ENCODE measurements around the gene SASH1. TPM values are rescaled to one million over a fixed set of nuclear protein-coding genes. Genes with fewer than 3 reads are reported as not detected.
A peak's percentile ranks its signal among the peaks of the same experiment; 100 is the strongest.

The SASH1 gene
- total RNA-seq, 1 experiment from 2014 or later, result 33.2 TPM

DNA sequence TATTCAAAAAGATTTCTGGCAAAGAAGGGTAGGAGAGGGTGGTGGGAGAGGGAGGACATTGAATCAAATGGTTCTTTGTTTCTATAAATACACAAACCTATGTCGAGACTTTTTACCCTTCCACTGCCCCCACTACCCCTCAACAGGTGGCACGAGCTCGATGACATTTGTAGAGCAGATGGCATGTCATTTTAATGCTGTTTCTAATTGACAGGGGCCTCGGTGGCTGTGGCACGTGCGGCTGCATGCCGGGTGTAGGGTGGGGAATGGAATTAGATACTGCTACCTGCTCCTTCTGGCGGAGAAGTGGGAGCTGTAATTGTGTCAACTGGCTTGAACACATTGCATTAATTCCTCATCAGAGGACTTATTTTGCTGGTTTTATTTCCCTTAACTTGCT, 29.1 kb upstream of the SASH1 start:
- Histone ChIP-seq H2BK15ac (ENCODE audit: low read depth, low read length) (no peak overlapping the region), H3K23me2 (ENCODE audit: insufficient read length, low read depth, low read length, poor library complexity, severe bottlenecking) (no peaks in the 10 kb centered on the region), H4K91ac (ENCODE audit: insufficient read length, low read depth, low read length) (no peak overlapping the region), H2BK20ac (ENCODE audit: low read depth, low read length, poor library complexity, severe bottlenecking) (no peak overlapping the region), H3K4me2 (ENCODE audit: insufficient read depth, insufficient read length, low read length) (no peak overlapping the region), H2AK5ac (ENCODE audit: insufficient read length, low read length) (no peak overlapping the region), H4K5ac (ENCODE audit: insufficient read length, low read depth, low read length) (no peak overlapping the region), H4K20me1 (ENCODE audit: control insufficient read depth, insufficient read depth, insufficient read length) (no peaks in the 10 kb centered on the region), H3K27ac (ENCODE audit: insufficient read length, low read depth, low read length) (no peak overlapping the region), H3K9ac (ENCODE audit: extremely low read depth, insufficient read length, low read length) (no peak overlapping the region), H3K14ac (ENCODE audit: insufficient read depth, low read length) (no peak overlapping the region), H3K23ac (ENCODE audit: insufficient read length, low read depth, low read length) (no peak overlapping the region), H3K79me2 (ENCODE audit: insufficient read depth, low read length) (no peaks in the 10 kb centered on the region), H4K8ac (replicated peaks; ENCODE audit: insufficient read length, low read depth, low read length) (no peak overlapping the region), H3K56ac (ENCODE audit: insufficient read length, low read depth, low read length) (no peak overlapping the region), H3K18ac (ENCODE audit: insufficient read length, low read depth, low read length) (no peak overlapping the region), H2BK12ac (ENCODE audit: insufficient read length, low read depth, low read length) (no peak overlapping the region), H2BK120ac (ENCODE audit: low read depth, low read length, poor library complexity, severe bottlenecking) (no peak overlapping the region), H3K9me3 (ENCODE audit: control insufficient read depth, low read depth, low read length) (no peaks in the 10 kb centered on the region), H3K4ac (ENCODE audit: low read depth, low read length) (no peak overlapping the region), H3K79me1 (ENCODE audit: insufficient read depth, low read depth, low read length, poor library complexity, severe bottlenecking) (no peaks in the 10 kb centered on the region), H2AFZ (ENCODE audit: low read length) (no peak overlapping the region), H3T11ph (ENCODE audit: low read length) (no peak overlapping the region), H2BK5ac (ENCODE audit: insufficient read length, low read length) (no peak overlapping the region), H3K27me3 (ENCODE audit: insufficient read depth, low read length) (no peaks in the 10 kb centered on the region), H3K4me1 (ENCODE audit: insufficient read depth, low read length) (no peaks in the 10 kb centered on the region; the same call in 1 of the 2 replicates)
- H3K4me3 Mint-ChIP-seq, result no peak overlapping the region
- no peaks in the 10 kb centered on the region for H3K9me3 Mint-ChIP-seq
- H3K36me3 Mint-ChIP-seq (ENCODE audit: insufficient read depth in 1 of 3, low read depth in 3 of 3), result no peaks in the 10 kb centered on the region
- no peak for DNase-seq
- TF ChIP-seq, protein P1, sequence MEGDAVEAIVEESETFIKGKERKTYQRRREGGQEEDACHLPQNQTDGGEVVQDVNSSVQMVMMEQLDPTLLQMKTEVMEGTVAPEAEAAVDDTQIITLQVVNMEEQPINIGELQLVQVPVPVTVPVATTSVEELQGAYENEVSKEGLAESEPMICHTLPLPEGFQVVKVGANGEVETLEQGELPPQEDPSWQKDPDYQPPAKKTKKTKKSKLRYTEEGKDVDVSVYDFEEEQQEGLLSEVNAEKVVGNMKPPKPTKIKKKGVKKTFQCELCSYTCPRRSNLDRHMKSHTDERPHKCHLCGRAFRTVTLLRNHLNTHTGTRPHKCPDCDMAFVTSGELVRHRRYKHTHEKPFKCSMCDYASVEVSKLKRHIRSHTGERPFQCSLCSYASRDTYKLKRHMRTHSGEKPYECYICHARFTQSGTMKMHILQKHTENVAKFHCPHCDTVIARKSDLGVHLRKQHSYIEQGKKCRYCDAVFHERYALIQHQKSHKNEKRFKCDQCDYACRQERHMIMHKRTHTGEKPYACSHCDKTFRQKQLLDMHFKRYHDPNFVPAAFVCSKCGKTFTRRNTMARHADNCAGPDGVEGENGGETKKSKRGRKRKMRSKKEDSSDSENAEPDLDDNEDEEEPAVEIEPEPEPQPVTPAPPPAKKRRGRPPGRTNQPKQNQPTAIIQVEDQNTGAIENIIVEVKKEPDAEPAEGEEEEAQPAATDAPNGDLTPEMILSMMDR (conservative IDR thresholded peaks at IDR 0.05), result no peak
- no peaks in the 10 kb centered on the region for H3K27me3 Mint-ChIP-seq (ENCODE audit: low read depth)
- peaks cover 14% of the 10 kb centered on the region in 2 experiments for H3K4me1 Mint-ChIP-seq
- 0 out of 7 replicates have a peak overlapping the region, but pooled peaks of 1 of the 3 experiments have one; percentile 6 for H3K27ac Mint-ChIP-seq
- no CpG with 5 or more reads among the region's 8 CpGs for WGBS (ENCODE audit: extremely low coverage, insufficient read length, low lambda C conversion rate)
